Cortex of kidney (tissue), 1 donor: ENCODE data around the gene MFAP5.
"Not testable (repeated sequence)": the region's sequence is repeated elsewhere in the genome, so short reads cannot be mapped to it uniquely, and the experiment has no call there.

Experiments used
- DNase-seq: peaks from one replicate; lab custom pipeline; 2025; lab: John Stamatoyannopoulos, UW

Gene MFAP5

DNA sequence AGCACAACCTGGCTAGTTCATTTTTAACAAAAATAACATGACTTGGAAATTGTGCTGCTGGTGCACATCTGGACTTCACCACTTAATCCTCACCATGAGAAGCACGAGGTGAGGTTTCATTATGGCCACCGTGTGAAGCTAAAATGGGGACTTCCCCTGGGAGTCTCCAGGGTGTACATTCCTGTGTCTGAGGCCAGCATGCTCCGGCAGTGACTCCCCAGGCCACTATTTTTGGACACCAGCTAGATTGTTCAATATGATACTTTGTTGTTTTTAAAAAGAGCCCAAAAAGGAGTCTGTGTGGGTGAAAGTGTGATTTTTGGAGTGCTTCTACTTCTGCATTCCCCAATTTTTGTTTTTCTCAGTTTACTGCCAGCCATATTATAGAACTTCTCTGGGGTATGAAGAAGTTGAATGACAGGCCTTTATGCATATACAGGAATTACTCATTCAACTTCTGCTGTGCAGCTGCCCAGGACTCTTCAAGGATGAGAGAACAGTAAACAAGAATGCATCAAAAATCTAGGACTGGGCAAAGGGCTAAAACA lies 33.1 kb downstream of the MFAP5 start:
- DNase-seq, result no peak

DNA sequence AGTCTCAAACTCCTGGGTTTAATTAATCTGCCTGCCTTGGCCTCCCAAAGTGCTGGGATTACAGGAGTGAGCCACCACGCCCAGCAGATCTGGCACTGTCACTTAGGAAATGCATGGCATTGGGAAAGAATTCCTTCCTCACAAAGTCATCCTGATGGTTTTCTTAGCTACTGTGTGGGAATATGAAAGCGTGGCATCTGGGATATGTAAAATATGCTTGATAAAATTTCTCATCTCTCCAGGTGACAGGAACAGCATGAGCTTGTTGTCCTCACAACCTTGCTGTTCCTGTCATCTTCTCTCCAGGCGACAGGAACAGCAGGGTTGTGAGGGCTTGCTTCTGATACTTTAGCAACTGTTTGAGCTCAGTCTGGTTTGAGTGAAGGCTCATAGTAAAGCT lies 33.9 kb downstream of the MFAP5 start:
- no peak for DNase-seq

DNA sequence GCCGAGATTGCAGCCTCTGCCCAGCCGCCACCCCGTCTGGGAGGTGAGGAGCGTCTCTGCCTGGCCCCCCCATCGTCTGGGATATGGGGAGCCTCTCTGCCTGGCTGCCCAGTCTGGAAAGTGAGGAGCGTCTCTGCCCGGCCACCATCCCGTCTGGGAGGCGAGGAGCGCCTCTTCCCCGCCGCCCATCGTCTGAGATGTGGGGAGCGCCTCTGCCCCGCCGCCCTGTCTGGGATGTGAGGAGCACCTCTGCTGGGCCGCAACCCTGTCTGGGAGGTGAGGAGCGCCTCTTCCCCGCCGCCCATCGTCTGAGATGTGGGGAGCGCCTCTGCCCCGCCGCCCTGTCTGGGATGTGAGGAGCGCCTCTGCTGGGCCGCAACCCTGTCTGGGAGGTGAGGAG lies 37.9 kb downstream of the MFAP5 start:
- not testable (repeated sequence) for DNase-seq

DNA sequence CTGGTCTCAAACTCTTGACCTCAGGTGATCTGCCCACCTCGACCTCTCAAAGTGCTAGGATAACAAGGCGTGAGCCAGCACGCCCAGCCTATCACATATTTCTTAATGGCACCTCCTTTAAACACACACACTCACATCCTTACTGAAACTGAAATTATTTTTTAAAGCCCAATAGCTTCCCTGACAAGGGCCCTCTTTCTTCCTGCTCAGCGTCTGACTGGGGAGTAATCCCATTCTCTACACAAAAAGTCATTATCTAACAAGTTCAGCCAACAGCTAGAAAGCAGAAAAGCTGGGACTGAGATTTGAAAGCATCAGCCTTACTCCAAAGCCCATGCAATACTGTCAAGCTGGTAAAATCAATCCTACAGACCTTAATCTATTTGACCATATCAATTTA lies 40.0 kb downstream of the MFAP5 start:
- DNase-seq, result no peak

DNA sequence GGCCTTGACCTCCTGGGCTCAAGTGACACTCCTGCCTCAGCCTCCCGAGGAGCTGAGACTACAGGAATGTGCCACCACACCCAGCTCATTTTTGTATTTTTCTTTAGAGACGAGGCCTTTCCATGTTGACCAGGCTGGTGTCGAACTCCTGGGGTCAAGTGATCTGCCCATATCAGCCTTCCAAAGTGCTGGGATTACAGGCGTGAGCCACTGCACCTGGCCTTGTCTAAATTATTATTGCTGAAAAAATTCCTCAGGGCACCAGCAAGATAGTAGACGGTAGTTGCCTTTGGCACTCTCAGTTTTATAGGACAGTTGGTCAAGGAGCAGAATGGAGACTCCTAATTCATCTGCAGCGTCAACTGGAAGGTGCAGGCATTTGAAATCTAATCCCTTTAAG lies 47.4 kb downstream of the MFAP5 start:
- no peak for DNase-seq

DNA sequence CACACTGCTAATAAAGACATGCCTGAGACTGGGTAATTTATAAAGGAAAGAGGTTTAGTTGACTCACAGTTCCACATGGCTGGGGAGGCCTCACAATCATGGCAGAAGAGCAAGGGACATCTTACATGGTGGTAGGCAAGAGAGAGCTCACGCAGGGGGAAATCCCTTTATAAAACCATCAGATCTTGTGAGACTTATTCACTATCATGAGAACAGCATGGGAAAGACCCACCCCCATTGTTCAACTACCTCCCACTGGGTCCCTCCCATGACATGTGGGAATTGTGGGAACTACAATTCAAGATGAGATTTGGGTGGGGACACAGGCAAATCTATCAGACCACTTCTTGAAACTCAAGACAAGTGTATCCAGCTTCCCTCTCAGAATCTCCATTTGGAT lies 48.7 kb downstream of the MFAP5 start:
- not testable (repeated sequence) for DNase-seq

DNA sequence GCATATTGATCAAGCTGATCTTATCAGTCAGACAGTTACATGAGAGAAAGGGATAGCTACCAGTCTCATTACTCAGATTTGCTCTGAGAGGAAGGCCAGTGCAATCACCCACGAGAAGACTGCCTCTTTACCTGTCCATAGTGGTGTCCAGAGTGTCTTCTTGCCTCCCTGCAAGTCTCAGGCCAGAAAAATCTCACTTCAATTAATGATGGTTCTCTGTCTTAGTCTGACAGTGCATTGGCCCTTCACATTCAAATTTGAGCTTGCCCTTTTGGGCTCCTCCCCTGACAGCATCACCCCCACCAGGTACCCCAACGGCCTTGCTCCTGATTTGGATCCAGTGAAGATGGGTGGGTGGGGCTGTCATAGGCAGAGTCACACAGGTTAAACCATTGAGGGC lies 50.0 kb downstream of the MFAP5 start, which contains the start of gene AICDA:
Gene AICDA, minus strand, starts transcription at position 231 of the 400 bp plus-strand sequence. Its CDS starts 92 bp downstream, at position 139.
- no peak for DNase-seq

DNA sequence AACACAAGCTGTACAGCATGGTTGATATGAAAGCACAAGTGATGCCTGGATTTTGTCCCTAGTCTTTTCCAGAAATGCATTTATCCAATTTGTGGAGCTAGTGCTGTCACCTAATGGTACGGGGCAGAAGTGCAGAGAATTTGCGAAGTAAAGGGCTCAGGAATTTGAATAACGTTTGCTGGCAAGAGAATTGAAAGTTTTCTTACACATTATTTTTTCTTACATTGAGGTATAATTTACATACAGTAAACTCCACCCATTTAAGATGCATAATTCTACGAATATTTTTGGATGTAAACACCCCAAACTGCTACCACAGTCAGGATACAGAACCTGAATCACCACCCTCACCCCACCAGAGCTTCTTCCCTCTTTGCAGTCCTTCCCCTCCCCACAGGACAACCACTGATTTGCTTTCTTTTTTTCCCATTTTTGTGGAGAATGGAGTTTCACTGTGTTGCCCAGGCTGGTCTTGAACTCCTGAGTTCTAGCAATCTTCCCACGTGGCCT lies 53.5 kb downstream of the MFAP5 start:
- DNase-seq, result no peak

DNA sequence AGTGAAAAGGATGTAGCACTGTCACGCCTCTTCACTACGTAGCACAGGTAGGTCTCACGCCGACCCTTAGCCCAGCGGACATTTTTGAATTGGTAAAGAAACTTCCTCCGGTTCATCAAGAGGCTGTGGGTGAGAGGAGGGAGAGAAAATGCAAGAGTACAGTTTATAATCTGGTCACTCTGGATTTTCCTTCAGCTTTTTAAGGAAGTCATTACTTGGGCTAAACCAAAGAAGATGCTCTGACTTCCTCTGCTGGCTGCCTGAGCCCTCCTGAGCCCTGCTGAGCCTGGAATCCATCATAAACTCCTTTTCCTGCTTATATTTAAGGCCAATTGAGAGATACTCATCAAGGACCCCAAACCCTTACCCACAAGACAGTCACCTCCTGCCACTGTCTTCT lies 55.7 kb downstream of the MFAP5 start:
- no peak for DNase-seq

DNA sequence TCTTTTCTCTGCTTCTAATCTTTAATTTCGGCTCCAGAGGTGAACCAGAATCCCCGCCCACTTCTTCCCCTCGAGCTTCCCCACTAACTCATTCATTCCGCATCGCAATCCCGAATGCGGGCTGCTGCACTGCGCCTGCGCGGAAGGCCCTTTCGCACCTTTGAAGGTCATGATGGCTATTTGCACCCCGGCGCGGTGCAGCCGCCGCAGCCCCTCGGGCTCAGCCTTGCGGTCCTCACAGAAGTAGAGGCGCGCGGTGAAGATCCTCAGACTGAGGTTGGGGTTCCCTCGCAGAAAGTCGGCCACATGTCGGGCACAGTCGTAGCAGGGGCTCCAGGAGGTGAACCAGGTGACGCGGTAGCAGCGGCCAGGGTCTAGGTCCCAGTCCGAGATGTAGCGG lies 57.6 kb downstream of the MFAP5 start:
- DNase-seq, result no peak

DNA sequence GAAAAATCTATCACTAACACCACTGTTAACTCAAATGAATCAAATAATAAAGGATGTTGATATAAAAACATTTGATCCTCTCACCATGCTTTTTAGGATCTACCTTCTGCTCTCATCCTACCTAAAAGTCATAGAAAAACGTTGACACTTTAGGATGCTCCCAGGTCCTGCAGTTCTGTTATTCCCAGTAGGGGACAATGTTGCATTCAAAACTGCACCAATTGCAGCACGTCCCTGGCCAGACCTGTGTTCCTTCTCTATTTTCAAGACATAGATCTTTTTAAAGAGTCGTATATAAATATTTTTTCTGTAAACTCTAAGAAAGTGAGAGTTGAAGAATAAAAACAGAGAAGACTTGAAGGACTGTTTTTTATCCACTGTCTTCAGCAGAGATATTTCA lies 58.8 kb downstream of the MFAP5 start:
- DNase-seq, result no peak

DNA sequence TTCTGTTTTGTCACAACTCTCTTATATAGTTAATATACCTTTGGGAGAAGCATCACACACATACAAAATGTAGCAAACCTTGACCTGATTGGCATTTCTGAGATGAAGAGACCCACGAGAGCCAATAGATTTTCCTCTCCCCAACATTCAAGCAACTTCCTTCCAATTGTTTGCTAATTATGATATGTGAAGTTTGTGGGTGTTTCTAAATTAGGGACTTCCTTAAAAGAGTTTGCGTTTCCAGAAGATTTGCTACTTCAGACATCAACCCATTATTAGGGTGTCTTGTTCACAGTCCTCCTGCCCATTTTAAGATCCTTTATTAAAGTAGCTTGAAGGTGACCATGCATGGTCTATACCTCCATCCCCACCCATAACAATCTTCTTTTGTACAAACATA lies 59.3 kb downstream of the MFAP5 start:
- no peak for DNase-seq

DNA sequence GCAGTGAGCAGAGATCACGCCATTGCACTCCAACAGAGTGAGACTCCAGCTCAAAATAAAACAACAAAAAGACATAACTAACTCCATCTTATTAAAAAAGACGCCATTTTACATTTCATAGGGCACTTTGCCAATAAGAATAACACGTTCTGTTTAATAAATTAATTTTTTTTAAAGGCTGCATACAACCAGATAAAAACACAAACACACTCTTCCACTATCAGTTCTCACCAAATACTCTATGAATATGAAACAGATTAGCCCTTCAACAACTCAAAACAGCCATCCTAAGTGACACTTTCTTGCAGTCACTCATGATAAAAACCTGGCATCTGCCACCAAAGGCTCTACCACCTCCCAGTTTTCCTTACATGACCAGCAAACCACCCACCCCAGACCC lies 66.1 kb downstream of the MFAP5 start:
- no peak for DNase-seq
